Muscle layer of colon (tissue), 2 donors: ENCODE results near the gene ASCL2.
"Not testable (repeated sequence)": the region's sequence is repeated elsewhere in the genome, so short reads cannot be mapped to it uniquely, and the experiment has no call there.

Experiments used
- H3K27ac ChIP-seq: one replicate; pipeline ENCODE4 v1.7.0; 2013; ENCODE audit warnings: low read depth, mild to moderate bottlenecking, low read length, moderate library complexity
- H3K27me3 ChIP-seq, 2 donors: one replicate each; pipeline ENCODE4 v1.7.0; 2013; ENCODE audit warnings: low read length in 2 of 2, mild to moderate bottlenecking in 2 of 2; ENCODE audit not compliant: insufficient read depth in 2 of 2, control insufficient read depth in 1 of 2
- H3K36me3 ChIP-seq: one replicate; pipeline ENCODE4 v1.7.0; 2013; ENCODE audit warnings: mild to moderate bottlenecking, low read length; ENCODE audit not compliant: insufficient read depth
- H3K4me1 ChIP-seq: one replicate; pipeline ENCODE4 v1.7.0; 2013; ENCODE audit warnings: mild to moderate bottlenecking, low read length; ENCODE audit not compliant: insufficient read depth
- H3K4me3 ChIP-seq, 2 donors: one replicate each; pipeline ENCODE4 v1.7.0; 2013; ENCODE audit warnings: low read length in 2 of 2, low read depth in 1 of 2, mild to moderate bottlenecking in 1 of 2, moderate library complexity in 1 of 2
- H3K9ac ChIP-seq: one replicate; pipeline ENCODE4 v1.7.0; 2013; ENCODE audit warnings: low read length
- H3K9me3 ChIP-seq: one replicate; pipeline ENCODE4 v1.7.0; 2013; ENCODE audit warnings: mild to moderate bottlenecking, low read length
- donor health status: abdominal sarcoma.
- donor health status: Adenocarcinoma of cecum.

ASCL2 gene

GRCh38 chr11:2248762-2249161 is 21.6 kb downstream of the ASCL2 start:
- no peak overlapping the region for H3K27ac ChIP-seq
- H3K9ac ChIP-seq, result no peak overlapping the region
- no peaks in the 10 kb centered on the region for H3K4me1 ChIP-seq
- H3K4me3 ChIP-seq, result no peak overlapping the region
- no peaks in the 10 kb centered on the region for H3K36me3 ChIP-seq
- H3K27me3 ChIP-seq, result no peaks in the 10 kb centered on the region
- no peaks in the 10 kb centered on the region for H3K9me3 ChIP-seq

GRCh38 chr11:2248242-2248641 is 22.1 kb downstream of the ASCL2 start:
- Histone ChIP-seq H3K9ac (no peak overlapping the region), H3K4me3 (no peak overlapping the region), H3K9me3 (no peaks in the 10 kb centered on the region), H3K27ac (no peak overlapping the region), H3K27me3 (no peaks in the 10 kb centered on the region), H3K36me3 (no peaks in the 10 kb centered on the region), H3K4me1 (no peaks in the 10 kb centered on the region)

DNA sequence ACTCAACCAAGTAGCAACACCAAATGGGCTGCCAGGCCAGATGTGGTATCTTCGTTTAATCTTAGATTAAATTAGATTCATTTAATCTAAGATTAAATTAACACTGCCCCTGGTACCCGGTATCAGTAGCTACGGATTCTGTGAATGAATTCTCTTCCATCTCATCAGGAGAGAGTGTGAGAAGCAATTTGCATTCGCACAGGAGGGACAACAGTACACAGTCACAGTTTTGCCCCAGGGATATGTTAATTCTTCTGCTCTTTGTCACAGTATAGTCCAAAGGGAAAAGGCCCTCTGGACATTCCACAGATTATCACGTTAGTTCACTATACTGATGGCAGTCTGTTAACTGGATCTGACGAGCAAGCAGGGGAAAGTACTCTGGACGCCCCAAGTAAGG is 22.9 kb downstream of the ASCL2 start:
- Histone ChIP-seq H3K27me3 (no peaks in the 10 kb centered on the region), H3K4me1 (no peaks in the 10 kb centered on the region)

GRCh38 chr11:2240834-2241233 is 29.6 kb downstream of the ASCL2 start:
- Histone ChIP-seq H3K9me3 (no peaks in the 10 kb centered on the region), H3K27me3 (no peaks in the 10 kb centered on the region), H3K9ac (no peak overlapping the region), H3K36me3 (no peaks in the 10 kb centered on the region), H3K4me3 (no peak overlapping the region), H3K27ac (no peak overlapping the region), H3K4me1 (no peaks in the 10 kb centered on the region)

More for the DNA sequence above, 22.9 kb downstream of the ASCL2 start:
- H3K9me3 ChIP-seq, result no peaks in the 10 kb centered on the region
- no peaks in the 10 kb centered on the region for H3K36me3 ChIP-seq
- no peak overlapping the region for H3K9ac ChIP-seq
- no peak overlapping the region for H3K4me3 ChIP-seq
- H3K27ac ChIP-seq, result no peak overlapping the region

DNA sequence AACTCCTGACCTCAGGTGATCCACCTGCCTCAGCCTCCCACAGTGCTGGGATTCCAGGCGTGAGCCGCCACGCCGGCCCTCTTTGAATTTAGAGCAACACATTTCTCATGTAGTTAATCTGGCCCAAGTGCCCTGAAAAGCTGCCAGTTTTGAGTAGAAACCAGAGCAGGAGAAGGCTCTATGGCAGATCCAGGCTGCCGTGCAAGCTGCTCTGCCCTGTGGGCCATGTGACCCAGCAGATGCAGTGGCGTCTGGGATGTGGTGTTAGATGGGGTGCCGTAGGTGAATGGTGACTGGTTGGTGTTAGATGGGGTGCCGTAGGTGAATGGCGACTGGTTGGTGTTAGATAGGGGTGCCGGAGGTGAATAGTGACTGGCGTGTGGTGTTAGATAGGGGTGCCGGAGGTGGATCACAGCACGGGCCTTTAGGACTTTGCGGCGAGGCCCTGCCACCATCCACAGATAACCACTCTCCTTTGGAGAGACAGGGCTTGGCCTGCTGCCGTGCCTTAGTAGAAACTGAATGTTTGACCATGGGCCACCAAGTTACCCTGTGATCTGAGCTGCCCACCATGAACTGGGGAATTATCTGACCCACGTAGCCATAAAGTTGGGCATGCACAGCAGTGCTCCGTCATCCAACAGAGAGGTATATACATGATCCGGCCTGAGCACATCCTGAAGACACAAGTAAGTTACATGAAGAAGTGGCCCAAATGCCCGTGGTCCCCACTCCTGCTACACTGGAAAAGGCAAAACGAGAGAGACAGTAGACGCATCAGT is 32.7 kb downstream of the ASCL2 start:
- H3K4me1 ChIP-seq, result no peaks in the 10 kb centered on the region
- H3K36me3 ChIP-seq, result no peaks in the 10 kb centered on the region
- H3K9me3 ChIP-seq, result no peaks in the 10 kb centered on the region

DNA sequence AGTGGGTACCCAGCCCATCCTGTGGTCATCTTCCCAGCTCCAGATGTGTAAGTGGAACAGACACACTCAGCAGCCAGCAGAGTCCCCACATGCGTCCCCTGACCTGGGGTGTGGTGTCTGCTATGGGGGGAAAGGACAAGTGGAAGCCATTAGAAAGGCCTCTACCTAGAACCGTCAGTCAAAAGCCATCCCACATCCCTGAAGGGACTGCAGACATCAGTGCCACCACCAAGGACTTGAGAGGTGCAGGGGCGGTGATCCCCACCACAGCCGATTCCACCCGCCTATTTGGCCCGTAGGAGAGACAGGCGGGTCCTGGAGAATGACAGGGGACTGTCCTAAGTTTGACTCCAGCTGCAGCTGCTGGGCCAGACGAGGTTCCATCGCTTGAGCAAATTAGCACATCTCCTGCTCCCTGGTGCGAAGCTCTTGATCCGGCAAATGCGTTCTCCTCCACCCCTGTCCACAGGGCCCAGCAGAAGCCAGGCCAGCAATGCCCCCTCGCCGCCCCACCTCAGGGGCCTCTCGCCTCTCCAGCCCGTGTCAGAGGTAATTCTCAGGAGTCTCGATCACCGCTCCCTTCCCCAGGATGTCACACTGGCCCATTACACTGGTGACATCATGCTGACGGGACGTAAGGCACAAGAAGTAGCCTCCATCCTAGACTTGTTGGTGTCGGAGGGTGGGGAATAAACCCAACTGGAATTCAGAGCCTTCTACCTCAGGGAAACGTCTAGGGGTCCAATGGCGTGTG is 33.8 kb downstream of the ASCL2 start:
- not testable (repeated sequence) for H3K4me1 ChIP-seq, H3K9me3 ChIP-seq, H3K27ac ChIP-seq, H3K9ac ChIP-seq, H3K36me3 ChIP-seq, H3K27me3 ChIP-seq, H3K4me3 ChIP-seq

More for the DNA sequence above, 32.7 kb downstream of the ASCL2 start:
- H3K4me3 ChIP-seq, result no peak overlapping the region
- H3K27me3 ChIP-seq, result no peaks in the 10 kb centered on the region
- H3K9ac ChIP-seq, result no peak overlapping the region
- H3K27ac ChIP-seq, result no peak overlapping the region

DNA sequence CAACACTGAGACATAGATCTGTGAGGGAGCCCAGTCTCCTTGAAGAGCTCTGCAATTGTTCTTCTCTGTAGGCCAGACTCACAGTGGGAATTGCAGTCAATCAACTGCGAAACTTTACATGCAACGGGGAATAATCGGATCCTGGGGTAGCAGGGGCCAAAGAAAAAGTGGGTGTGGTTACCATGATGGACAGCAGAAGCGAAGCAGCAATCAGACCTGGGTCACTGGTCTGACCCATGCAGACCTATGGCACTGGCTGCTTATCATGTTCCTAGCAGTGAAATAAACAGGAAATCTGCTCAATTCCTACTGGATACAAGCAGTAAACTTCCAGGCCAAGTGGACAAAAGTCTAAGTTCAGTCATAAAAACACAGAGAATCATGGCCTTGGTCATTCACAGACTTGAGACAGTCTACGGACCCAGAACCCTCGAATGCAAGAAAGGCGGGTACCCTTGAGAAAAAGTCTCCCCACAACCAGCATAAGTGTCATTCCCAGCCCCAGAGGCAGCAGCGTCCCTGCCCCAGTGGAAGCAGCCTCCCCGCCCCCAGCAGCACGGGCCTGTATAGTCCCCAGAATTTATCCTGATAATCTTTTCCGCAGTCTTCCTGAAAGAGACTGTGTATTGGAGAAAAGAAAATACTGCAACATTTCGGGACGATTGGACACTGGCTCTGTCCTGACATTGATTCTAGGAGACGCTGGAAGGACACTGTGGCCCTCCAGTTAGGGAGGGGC is 34.6 kb downstream of the ASCL2 start:
- no peak overlapping the region for H3K27ac ChIP-seq
- no peaks in the 10 kb centered on the region for H3K36me3 ChIP-seq
- no peaks in the 10 kb centered on the region for H3K27me3 ChIP-seq
- H3K9ac ChIP-seq, result no peak overlapping the region
- H3K4me3 ChIP-seq, result no peak overlapping the region
- no peaks in the 10 kb centered on the region for H3K9me3 ChIP-seq
- H3K4me1 ChIP-seq, result no peaks in the 10 kb centered on the region

- no peaks in the 10 kb centered on the region for H3K4me1 ChIP-seq
- no peak overlapping the region for H3K4me3 ChIP-seq
- H3K9ac ChIP-seq, result no peak overlapping the region
- H3K27me3 ChIP-seq, result no peaks in the 10 kb centered on the region
- H3K9me3 ChIP-seq, result no peaks in the 10 kb centered on the region
- H3K27ac ChIP-seq, result no peak overlapping the region
- no peaks in the 10 kb centered on the region for H3K36me3 ChIP-seq
Measured at GRCh38 chr11:2234963-2235362, 35.4 kb downstream of the ASCL2 start.

- Histone ChIP-seq H3K27me3 (no peaks in the 10 kb centered on the region), H3K4me1 (no peaks in the 10 kb centered on the region), H3K9me3 (no peaks in the 10 kb centered on the region), H3K27ac (no peak overlapping the region), H3K4me3 (no peak overlapping the region), H3K9ac (no peak overlapping the region), H3K36me3 (no peaks in the 10 kb centered on the region)
Measured at GRCh38 chr11:2233693-2234455, 36.5 kb downstream of the ASCL2 start.

GRCh38 chr11:2229713-2230297 is 40.6 kb downstream of the ASCL2 start:
- H3K9me3 ChIP-seq, result no peaks in the 10 kb centered on the region
- H3K27me3 ChIP-seq, result no peaks in the 10 kb centered on the region

More at GRCh38 chr11:2229713-2230297, 40.6 kb downstream of the ASCL2 start:
- H3K36me3 ChIP-seq, result no peaks in the 10 kb centered on the region
- no peak overlapping the region for H3K27ac ChIP-seq
- H3K9ac ChIP-seq, result no peak overlapping the region
- no peaks in the 10 kb centered on the region for H3K4me1 ChIP-seq
- H3K4me3 ChIP-seq, result no peak overlapping the region
